Measurements from ENCODE around the gene ZSWIM6. TPM values are rescaled to one million over a fixed set of nuclear protein-coding genes. Genes with fewer than 3 reads are reported as not detected.

Gene ZSWIM6
- total RNA-seq, 1 donor from 2014 or later, result 9.9 TPM

- no peak overlapping the region for H3K9ac ChIP-seq (ENCODE audit: low read depth in 1 of 3, low read length in 3 of 3)
- H3K27ac ChIP-seq (ENCODE audit: low read depth, low read length), result no peak overlapping the region
- H3K27me3 ChIP-seq (ENCODE audit: control insufficient read depth in 3 of 3, insufficient read depth in 3 of 3, low read length in 3 of 3), result no peaks in the 10 kb centered on the region
- no peaks in the 10 kb centered on the region for H3K9me3 ChIP-seq (ENCODE audit: control insufficient read depth in 3 of 3, low read length in 3 of 3)
- H3K36me3 ChIP-seq (ENCODE audit: control insufficient read depth in 3 of 3, insufficient read depth in 3 of 3, low read length in 3 of 3), result peaks cover 11 to 22% (median 18%) of the 10 kb centered on the region in 3 donors
- H3K4me3 ChIP-seq (ENCODE audit: low read length in 3 of 3), result no peak overlapping the region
- H3K4me1 ChIP-seq (ENCODE audit: control insufficient read depth in 3 of 3, insufficient read depth in 3 of 3, low read length in 3 of 3), result no peaks in the 10 kb centered on the region
Measured at GRCh38 chr5:61536922-61537321, 204.9 kb downstream of the ZSWIM6 start.

DNA sequence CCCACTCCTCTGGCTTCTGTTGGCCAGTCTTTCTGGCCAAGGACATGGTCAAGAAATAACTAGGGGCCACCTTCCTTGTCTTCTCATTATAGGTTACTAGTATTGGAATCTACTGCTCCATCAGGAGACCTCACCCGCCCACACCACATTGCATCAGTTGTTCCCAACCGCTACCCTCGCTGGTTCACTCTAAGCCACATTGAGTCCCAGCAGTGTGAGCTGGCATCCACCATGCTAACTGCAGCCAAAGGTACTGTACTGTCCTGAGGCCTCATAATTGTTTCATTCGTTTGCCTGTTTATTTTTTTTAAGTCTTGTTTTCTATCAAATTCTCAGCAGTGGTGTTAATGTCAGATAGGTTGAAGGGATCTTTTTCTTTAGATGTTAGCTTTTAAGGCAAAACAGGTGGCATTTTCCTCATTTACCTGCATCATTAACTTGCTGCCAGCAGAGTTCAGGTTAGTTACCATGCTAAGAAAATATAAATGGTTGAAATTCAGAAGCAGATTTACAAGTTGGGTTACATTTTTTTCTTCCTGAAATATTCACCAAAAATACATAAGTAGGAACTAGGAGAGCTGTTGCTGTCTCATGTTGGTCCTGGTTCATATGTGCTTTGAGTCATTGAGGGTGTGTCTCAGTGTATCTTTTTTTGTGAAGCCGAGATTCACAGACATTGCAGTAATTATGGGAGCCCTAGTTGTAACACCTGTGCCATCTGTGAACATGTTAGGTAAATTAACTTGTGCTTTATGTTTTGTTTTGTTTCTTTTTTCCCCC lies 206.9 kb downstream of the ZSWIM6 start:
- Histone ChIP-seq H3K27me3 (ENCODE audit: control insufficient read depth in 3 of 3, insufficient read depth in 3 of 3, low read length in 3 of 3) (no peaks in the 10 kb centered on the region), H3K9me3 (ENCODE audit: control insufficient read depth in 3 of 3, low read length in 3 of 3) (peaks cover 0 to 4% (median 0%) of the 10 kb centered on the region in 3 donors), H3K27ac (ENCODE audit: low read depth, low read length) (no peak overlapping the region), H3K36me3 (ENCODE audit: control insufficient read depth in 3 of 3, insufficient read depth in 3 of 3, low read length in 3 of 3) (peaks cover 20 to 42% (median 37%) of the 10 kb centered on the region in 3 donors), H3K9ac (ENCODE audit: low read depth in 1 of 3, low read length in 3 of 3) (no peak overlapping the region), H3K4me1 (ENCODE audit: control insufficient read depth in 3 of 3, insufficient read depth in 3 of 3, low read length in 3 of 3) (no peaks in the 10 kb centered on the region), H3K4me3 (ENCODE audit: low read length in 3 of 3) (no peak overlapping the region)

DNA sequence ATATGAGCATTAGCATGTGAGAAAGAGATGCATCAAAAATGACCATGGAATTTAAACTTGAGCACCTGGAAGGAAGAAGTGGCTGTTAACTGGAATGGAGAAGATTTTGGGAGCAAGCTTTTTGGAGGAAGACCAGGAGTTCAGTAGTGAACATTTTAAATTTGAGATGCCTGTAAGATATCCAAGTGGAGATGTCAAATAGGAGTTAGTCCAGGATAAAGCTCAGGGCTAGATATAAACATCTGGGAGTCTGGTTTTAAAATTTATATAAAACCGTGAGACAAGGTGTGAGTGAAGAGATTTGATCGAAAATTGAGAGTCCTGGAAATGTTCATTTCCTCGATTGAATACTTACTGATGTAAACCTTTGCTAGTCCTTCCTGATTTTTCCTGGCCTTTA lies 217.5 kb downstream of the ZSWIM6 start:
- Histone ChIP-seq H3K9me3 (ENCODE audit: control insufficient read depth in 3 of 3, low read length in 3 of 3) (no peaks in the 10 kb centered on the region), H3K36me3 (ENCODE audit: control insufficient read depth in 3 of 3, insufficient read depth in 3 of 3, low read length in 3 of 3) (peaks cover 0 to 1% (median 0%) of the 10 kb centered on the region in 3 donors), H3K9ac (ENCODE audit: low read depth in 1 of 3, low read length in 3 of 3) (no peak overlapping the region), H3K27me3 (ENCODE audit: control insufficient read depth in 3 of 3, insufficient read depth in 3 of 3, low read length in 3 of 3) (no peaks in the 10 kb centered on the region), H3K4me1 (ENCODE audit: control insufficient read depth in 3 of 3, insufficient read depth in 3 of 3, low read length in 3 of 3) (no peaks in the 10 kb centered on the region), H3K4me3 (ENCODE audit: low read length in 3 of 3) (no peak overlapping the region), H3K27ac (ENCODE audit: low read depth, low read length) (no peak overlapping the region)

DNA sequence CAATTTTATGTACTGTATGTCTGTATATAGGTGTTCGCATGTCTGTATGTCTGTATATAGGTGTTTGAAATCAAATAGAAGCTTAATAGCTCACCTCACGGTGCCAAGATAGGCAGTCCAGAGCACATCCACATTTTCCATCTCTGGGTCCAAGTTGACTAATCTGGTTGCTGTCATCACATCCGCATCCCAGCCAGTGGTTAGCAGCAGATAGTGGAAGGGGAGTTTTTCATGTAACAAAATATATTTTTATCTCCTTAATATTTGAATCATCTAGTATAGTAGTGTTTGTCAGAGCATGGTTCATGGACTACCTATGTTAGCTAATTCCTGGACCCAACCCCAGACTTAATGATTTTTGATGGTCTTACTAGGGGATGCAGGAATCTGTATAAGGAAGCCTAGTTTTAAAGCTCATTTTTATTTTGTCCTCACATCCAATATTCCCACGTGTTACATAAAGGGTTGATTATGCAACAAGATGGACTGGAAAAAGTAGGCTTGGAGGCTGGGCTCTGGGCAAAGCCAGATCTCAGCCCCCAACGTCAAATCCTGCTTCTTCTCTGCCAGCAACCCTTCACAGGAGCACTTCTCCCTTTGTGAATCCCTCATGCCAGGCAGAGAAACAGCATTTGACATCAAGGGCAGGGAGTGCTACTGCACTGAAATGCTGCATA lies 219.7 kb downstream of the ZSWIM6 start:
- Histone ChIP-seq H3K4me3 (ENCODE audit: low read length in 3 of 3) (no peak overlapping the region), H3K9ac (ENCODE audit: low read depth in 1 of 3, low read length in 3 of 3) (no peak overlapping the region)

GRCh38 chr5:61559146-61559545 lies 227.1 kb downstream of the ZSWIM6 start:
- Histone ChIP-seq H3K36me3 (ENCODE audit: control insufficient read depth in 3 of 3, insufficient read depth in 3 of 3, low read length in 3 of 3) (no peaks in the 10 kb centered on the region), H3K9ac (ENCODE audit: low read depth in 1 of 3, low read length in 3 of 3) (no peak overlapping the region), H3K4me1 (ENCODE audit: control insufficient read depth in 3 of 3, insufficient read depth in 3 of 3, low read length in 3 of 3) (no peaks in the 10 kb centered on the region), H3K4me3 (ENCODE audit: low read length in 3 of 3) (no peak overlapping the region), H3K27me3 (ENCODE audit: control insufficient read depth in 3 of 3, insufficient read depth in 3 of 3, low read length in 3 of 3) (no peaks in the 10 kb centered on the region), H3K27ac (ENCODE audit: low read depth, low read length) (no peak overlapping the region), H3K9me3 (ENCODE audit: control insufficient read depth in 3 of 3, low read length in 3 of 3) (no peaks in the 10 kb centered on the region)

More for the DNA sequence above, 219.7 kb downstream of the ZSWIM6 start:
- Histone ChIP-seq H3K36me3 (ENCODE audit: control insufficient read depth in 3 of 3, insufficient read depth in 3 of 3, low read length in 3 of 3) (no peaks in the 10 kb centered on the region), H3K27ac (ENCODE audit: low read depth, low read length) (no peak overlapping the region), H3K4me1 (ENCODE audit: control insufficient read depth in 3 of 3, insufficient read depth in 3 of 3, low read length in 3 of 3) (no peaks in the 10 kb centered on the region), H3K9me3 (ENCODE audit: control insufficient read depth in 3 of 3, low read length in 3 of 3) (no peaks in the 10 kb centered on the region), H3K27me3 (ENCODE audit: control insufficient read depth in 3 of 3, insufficient read depth in 3 of 3, low read length in 3 of 3) (no peaks in the 10 kb centered on the region)

DNA sequence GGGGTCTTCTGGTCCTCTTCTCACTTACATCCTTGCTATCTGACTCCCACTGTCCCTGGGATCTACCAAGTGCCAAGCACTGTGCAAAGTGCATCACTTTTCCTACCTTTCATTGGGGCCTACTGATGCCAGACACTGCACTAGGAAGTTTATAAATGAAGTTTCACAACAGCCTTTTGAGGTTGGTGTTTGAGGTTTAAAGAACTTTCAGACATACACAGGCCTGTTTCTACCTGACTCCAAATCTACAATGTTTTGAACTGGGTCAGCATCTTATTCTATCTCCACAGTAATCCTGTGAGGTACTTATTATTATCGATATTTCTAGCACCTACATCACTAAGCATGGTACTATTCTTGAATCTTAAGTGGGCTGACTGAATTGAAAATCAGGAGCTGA lies 227.7 kb downstream of the ZSWIM6 start:
- Histone ChIP-seq H3K4me1 (ENCODE audit: control insufficient read depth in 3 of 3, insufficient read depth in 3 of 3, low read length in 3 of 3) (no peaks in the 10 kb centered on the region), H3K27me3 (ENCODE audit: control insufficient read depth in 3 of 3, insufficient read depth in 3 of 3, low read length in 3 of 3) (no peaks in the 10 kb centered on the region), H3K4me3 (ENCODE audit: low read length in 3 of 3) (no peak overlapping the region), H3K27ac (ENCODE audit: low read depth, low read length) (no peak overlapping the region), H3K9me3 (ENCODE audit: control insufficient read depth in 3 of 3, low read length in 3 of 3) (no peaks in the 10 kb centered on the region), H3K9ac (ENCODE audit: low read depth in 1 of 3, low read length in 3 of 3) (no peak overlapping the region), H3K36me3 (ENCODE audit: control insufficient read depth in 3 of 3, insufficient read depth in 3 of 3, low read length in 3 of 3) (no peaks in the 10 kb centered on the region)

DNA sequence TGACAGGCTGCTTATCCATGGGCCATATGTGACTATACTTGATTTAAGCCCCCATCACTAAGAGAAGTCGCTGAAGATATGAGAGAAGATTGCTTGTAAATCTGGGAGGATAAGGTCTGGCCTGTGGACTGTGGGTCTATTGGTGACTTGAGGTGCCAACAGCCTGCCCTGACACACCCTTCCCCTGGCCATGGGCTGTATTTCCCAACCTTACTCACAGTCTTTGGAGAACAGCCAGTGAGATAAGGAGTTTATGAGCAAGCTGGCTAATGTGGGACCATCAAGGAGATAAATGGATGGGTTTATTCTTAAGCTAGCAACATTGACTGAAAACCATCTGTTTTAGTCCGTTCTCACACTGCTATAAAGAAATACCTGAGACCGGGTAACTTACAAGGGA lies 231.3 kb downstream of the ZSWIM6 start:
- Histone ChIP-seq H3K36me3 (ENCODE audit: control insufficient read depth in 3 of 3, insufficient read depth in 3 of 3, low read length in 3 of 3) (no peaks in the 10 kb centered on the region), H3K27me3 (ENCODE audit: control insufficient read depth in 3 of 3, insufficient read depth in 3 of 3, low read length in 3 of 3) (no peaks in the 10 kb centered on the region), H3K4me1 (ENCODE audit: control insufficient read depth in 3 of 3, insufficient read depth in 3 of 3, low read length in 3 of 3) (no peaks in the 10 kb centered on the region), H3K27ac (ENCODE audit: low read depth, low read length) (no peak overlapping the region), H3K9me3 (ENCODE audit: control insufficient read depth in 3 of 3, low read length in 3 of 3) (no peaks in the 10 kb centered on the region), H3K4me3 (ENCODE audit: low read length in 3 of 3) (no peak overlapping the region), H3K9ac (ENCODE audit: low read depth in 1 of 3, low read length in 3 of 3) (no peak overlapping the region)

- no peak overlapping the region for H3K27ac ChIP-seq (ENCODE audit: low read depth, low read length)
- H3K9ac ChIP-seq (ENCODE audit: low read depth in 1 of 3, low read length in 3 of 3), result no peak overlapping the region
- no peaks in the 10 kb centered on the region for H3K9me3 ChIP-seq (ENCODE audit: control insufficient read depth in 3 of 3, low read length in 3 of 3)
- no peak overlapping the region for H3K4me3 ChIP-seq (ENCODE audit: low read length in 3 of 3)
- H3K4me1 ChIP-seq (ENCODE audit: control insufficient read depth in 3 of 3, insufficient read depth in 3 of 3, low read length in 3 of 3), result no peaks in the 10 kb centered on the region
- H3K36me3 ChIP-seq (ENCODE audit: control insufficient read depth in 3 of 3, insufficient read depth in 3 of 3, low read length in 3 of 3), result no peaks in the 10 kb centered on the region
- H3K27me3 ChIP-seq (ENCODE audit: control insufficient read depth in 3 of 3, insufficient read depth in 3 of 3, low read length in 3 of 3), result no peaks in the 10 kb centered on the region
Measured at GRCh38 chr5:61567337-61567736, 235.3 kb downstream of the ZSWIM6 start.

DNA sequence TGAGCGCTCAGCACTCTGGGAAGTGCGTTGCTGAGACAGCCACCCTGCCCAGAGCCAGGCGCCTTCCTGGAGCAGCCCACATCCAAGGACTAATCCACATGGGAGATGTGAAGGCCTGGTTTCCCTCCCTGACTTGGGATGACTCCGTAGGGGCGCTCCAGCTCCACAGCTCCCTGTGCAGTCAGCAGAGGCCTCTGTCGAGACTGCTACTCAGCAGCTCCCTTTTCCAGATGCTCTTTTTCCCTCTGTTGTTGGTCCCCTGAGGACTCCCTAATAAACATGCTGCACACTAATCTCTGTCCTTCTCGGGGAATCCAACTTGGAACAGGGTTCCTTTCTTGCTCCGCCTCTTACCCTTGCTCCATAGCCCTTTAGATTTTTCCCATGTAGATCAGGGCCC lies 237.3 kb downstream of the ZSWIM6 start:
- H3K27me3 ChIP-seq (ENCODE audit: control insufficient read depth in 3 of 3, insufficient read depth in 3 of 3, low read length in 3 of 3), result no peaks in the 10 kb centered on the region
- H3K9ac ChIP-seq (ENCODE audit: low read depth in 1 of 3, low read length in 3 of 3), result no peak overlapping the region
- no peaks in the 10 kb centered on the region for H3K4me1 ChIP-seq (ENCODE audit: control insufficient read depth in 3 of 3, insufficient read depth in 3 of 3, low read length in 3 of 3)
- no peaks in the 10 kb centered on the region for H3K9me3 ChIP-seq (ENCODE audit: control insufficient read depth in 3 of 3, low read length in 3 of 3)
- H3K4me3 ChIP-seq (ENCODE audit: low read length in 3 of 3), result no peak overlapping the region
- H3K27ac ChIP-seq (ENCODE audit: low read depth, low read length), result no peak overlapping the region
- no peaks in the 10 kb centered on the region for H3K36me3 ChIP-seq (ENCODE audit: control insufficient read depth in 3 of 3, insufficient read depth in 3 of 3, low read length in 3 of 3)

DNA sequence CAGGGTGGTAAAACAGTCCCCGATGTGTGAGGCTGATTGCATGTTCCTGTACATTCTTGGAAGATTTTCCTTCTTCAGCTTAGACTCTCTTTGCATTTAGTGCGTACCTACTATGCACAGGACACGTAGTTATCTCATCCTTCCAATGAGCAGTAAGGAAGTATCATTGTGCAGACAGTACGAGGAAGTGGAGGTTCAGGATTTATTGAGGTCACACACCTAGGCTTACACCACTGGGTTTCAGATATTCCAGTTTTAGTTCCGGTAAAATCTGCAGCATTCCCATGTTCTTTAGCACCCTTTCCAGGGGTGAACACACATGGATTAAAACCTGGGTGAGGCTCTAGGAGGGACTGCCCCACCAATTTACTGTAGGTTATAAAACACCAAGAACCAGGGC lies 238.7 kb downstream of the ZSWIM6 start:
- no peaks in the 10 kb centered on the region for H3K27me3 ChIP-seq (ENCODE audit: control insufficient read depth in 3 of 3, insufficient read depth in 3 of 3, low read length in 3 of 3)

More for the DNA sequence above, 238.7 kb downstream of the ZSWIM6 start:
- no peak overlapping the region for H3K27ac ChIP-seq (ENCODE audit: low read depth, low read length)
- H3K4me1 ChIP-seq (ENCODE audit: control insufficient read depth in 3 of 3, insufficient read depth in 3 of 3, low read length in 3 of 3), result no peaks in the 10 kb centered on the region
- no peak overlapping the region for H3K4me3 ChIP-seq (ENCODE audit: low read length in 3 of 3)
- no peaks in the 10 kb centered on the region for H3K36me3 ChIP-seq (ENCODE audit: control insufficient read depth in 3 of 3, insufficient read depth in 3 of 3, low read length in 3 of 3)
- H3K9me3 ChIP-seq (ENCODE audit: control insufficient read depth in 3 of 3, low read length in 3 of 3), result no peaks in the 10 kb centered on the region
- no peak overlapping the region for H3K9ac ChIP-seq (ENCODE audit: low read depth in 1 of 3, low read length in 3 of 3)
